Measurements from ENCODE around the gene PDE6D.

PDE6D gene

GRCh38 chr2:231706731-231707624 is 74.1 kb downstream of the PDE6D start:
- peak; percentile 93 to 95 for DNase-seq (ENCODE audit: low read depth in 2 of 2)

- no peak for DNase-seq (ENCODE audit: low read depth in 2 of 2)
These were observed 77.1 kb downstream of the PDE6D start for GRCh38 chr2:231704017-231704416.

- no peak for DNase-seq (ENCODE audit: low read depth in 2 of 2)
These were observed 79.4 kb downstream of the PDE6D start for GRCh38 chr2:231701456-231702373.

- DNase-seq (ENCODE audit: low read depth in 2 of 2) = no peak
These were observed 82.1 kb downstream of the PDE6D start for GRCh38 chr2:231699006-231699405.

- no peak for DNase-seq (ENCODE audit: low read depth in 2 of 2)
These were observed 85.1 kb downstream of the PDE6D start for GRCh38 chr2:231696004-231696367.

GRCh38 chr2:231693956-231694355 is 87.1 kb downstream of the PDE6D start:
- no peak for DNase-seq (ENCODE audit: low read depth in 2 of 2)

GRCh38 chr2:231692847-231693246 is 88.2 kb downstream of the PDE6D start:
- DNase-seq (ENCODE audit: low read depth in 2 of 2) = no peak

- no peak for DNase-seq (ENCODE audit: low read depth in 2 of 2)
These were observed 89.8 kb downstream of the PDE6D start for GRCh38 chr2:231691251-231691772.

GRCh38 chr2:231689124-231689893 is 91.8 kb downstream of the PDE6D start:
- no peak for DNase-seq (ENCODE audit: low read depth in 2 of 2)

GRCh38 chr2:231688719-231689118 is 92.4 kb downstream of the PDE6D start:
- DNase-seq (ENCODE audit: low read depth in 2 of 2) = no peak

GRCh38 chr2:231687961-231688360 is 93.1 kb downstream of the PDE6D start:
- DNase-seq (ENCODE audit: low read depth in 2 of 2) = no peak

- DNase-seq (ENCODE audit: low read depth in 2 of 2) = peak in 1 of 2 experiments; percentile 57
These were observed 93.8 kb downstream of the PDE6D start for GRCh38 chr2:231687133-231687852.

- DNase-seq (ENCODE audit: low read depth in 2 of 2) = no peak
These were observed 94.6 kb downstream of the PDE6D start for GRCh38 chr2:231686192-231687100.

- no peak for DNase-seq (ENCODE audit: low read depth in 2 of 2)
These were observed 95.5 kb downstream of the PDE6D start for GRCh38 chr2:231685349-231686191.

GRCh38 chr2:231684314-231685223 is 96.5 kb downstream of the PDE6D start:
- no peak for DNase-seq (ENCODE audit: low read depth in 2 of 2)

GRCh38 chr2:231683292-231684235 is 97.5 kb downstream of the PDE6D start:
- no peak for DNase-seq (ENCODE audit: low read depth in 2 of 2)

All from stimulated activated CD4-positive, alpha-beta T cell treated with anti-CD3 and anti-CD28 coated beads, Interleukin-12 subunit alpha, Interleukin-12 subunit beta, amount 100 ng/mL, for 24 hours (primary cell).